NCI-H2196 treated with DMSO at 0.1 percent for 48 hours (cell line): ENCODE results near the gene FBXL20.
"Not testable (repeated sequence)": the region's sequence is repeated elsewhere in the genome, so short reads cannot be mapped to it uniquely, and the experiment has no call there.

ENCODE experiments used
- DNase-seq: peaks from one replicate; lab custom pipeline; 2025; ENCODE audit not compliant: unreplicated experiment; lab: John Stamatoyannopoulos, UW

The FBXL20 gene

DNA sequence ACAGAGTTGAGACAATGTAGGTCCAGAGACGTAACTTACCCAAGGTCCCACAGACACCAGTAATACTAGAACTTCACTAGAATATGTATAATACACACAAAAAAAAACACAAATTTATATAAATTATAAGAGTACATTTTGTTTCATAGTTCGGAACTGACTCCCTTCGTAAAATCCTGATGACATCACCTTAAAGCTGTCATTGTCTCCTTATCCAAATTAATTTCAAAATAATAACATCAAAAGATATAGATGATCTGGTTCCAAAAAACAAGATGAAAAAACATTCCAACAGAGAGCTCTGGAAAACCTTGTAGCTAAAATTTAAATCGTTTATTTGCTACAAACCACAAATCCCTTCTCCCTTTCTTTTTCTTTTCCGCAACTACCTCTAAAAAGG lies 10.0 kb downstream of the FBXL20 start:
- no peak for DNase-seq

DNA sequence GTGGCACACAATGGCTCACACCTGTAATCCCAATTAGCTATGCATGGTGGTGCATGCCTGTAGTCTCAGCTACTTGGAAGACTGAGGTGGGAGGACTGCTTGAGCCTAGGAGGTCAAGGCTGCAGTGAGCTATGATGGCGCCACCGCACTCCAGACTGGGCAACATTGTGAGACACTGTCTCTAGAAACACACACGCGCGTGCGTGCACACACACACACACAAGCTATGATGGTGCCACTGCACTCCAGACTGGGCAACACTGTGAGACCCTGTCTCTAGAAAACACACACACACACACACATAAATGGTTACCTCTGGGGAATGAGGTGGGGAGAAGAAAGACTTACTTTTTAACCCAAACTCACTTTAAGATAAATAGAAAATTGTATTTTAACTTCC lies 16.4 kb downstream of the FBXL20 start:
- no peak for DNase-seq

DNA sequence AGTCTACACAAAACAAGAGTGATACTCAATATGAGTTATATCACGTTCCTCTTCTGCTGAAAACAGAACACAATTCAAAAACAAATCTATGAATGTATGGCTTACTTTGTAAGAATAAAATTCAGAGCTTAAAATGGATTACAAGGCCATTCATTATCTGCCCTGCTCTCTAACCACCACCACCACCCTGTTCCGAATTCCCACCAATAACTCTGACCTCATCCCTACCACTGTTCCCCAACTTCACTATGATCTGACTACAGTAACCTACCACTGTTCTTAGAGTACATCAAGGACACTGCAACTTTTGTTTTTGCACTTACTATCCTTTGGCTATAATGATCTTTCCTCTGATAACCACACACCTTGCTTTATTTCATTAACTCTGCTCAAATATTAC lies 21.3 kb downstream of the FBXL20 start:
- DNase-seq, result no peak

DNA sequence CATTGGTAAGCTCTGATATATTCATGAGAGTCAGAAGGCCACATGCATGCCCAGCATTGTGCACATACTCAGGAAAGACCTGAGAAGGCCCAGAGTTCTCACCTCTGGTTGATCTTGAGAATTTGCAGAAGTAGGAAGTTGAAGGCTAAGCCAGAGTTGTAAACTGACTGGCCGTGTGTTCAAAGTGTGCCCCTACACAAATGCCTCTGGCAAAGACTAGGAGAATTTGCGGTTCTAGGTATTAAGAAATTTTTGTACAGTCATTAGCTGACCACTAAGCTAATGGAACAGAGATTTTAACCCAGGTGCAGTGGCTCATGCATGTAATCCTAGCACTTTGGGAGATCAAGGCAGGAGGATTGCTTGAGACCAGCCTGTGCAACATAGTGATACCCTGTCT lies 25.0 kb downstream of the FBXL20 start:
- DNase-seq, result no peak

DNA sequence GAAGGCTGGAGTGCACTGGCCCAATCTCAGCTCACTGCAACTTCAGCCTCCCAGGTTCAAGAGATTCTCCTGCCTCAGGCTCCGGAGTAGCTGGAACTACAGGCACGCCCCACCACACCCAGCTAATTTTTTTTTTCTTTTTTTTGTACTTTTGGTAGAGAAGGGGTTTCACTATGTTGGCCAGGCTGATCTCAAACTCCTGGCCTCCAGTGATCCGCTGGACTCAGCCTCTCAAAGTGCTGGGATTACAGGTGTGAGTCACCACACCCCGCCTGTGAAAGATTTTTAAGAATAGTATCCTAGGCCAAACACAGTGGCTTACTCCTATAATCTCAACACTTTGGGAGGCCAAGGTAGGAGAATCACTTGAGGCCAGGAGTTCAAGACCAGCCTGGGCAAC lies 33.6 kb downstream of the FBXL20 start:
- not testable (repeated sequence) for DNase-seq

DNA sequence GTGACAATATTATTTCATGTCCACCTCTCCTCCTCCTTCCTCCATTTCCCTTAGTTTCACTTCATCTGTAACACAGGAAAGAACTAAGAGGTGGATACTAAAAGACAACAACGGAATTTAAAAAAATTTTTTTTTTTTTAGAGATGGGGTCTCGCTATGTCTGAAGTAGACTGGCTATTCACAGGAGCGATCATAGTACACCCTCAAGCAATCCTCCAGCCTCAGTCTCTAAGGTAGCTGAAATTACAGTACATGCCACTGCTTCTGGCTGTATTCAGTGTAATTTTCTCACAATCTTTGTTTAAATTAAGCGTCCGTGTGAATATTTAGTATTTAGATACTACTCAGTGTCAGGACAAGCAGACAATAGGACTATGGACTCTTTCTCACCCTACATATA lies 35.6 kb downstream of the FBXL20 start:
- no peak for DNase-seq

DNA sequence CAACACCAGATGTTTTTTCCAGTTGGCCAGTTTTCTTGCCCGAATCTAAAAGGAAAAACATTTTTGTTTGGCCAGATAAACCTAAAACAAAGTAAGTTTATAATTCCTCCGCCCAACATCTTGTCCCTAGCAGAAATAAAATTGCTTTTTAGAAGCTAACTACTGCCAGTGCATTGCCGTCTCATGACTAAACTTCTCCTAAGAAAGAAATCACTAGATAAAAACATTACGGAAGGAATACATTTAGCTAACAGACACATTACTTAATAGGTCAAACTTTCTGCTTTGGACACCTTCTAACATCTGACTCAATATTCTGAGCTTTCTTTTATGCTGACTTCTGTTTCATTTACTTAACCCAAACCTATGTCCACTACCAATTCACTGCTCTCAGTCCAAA lies 36.2 kb downstream of the FBXL20 start:
- no peak for DNase-seq

DNA sequence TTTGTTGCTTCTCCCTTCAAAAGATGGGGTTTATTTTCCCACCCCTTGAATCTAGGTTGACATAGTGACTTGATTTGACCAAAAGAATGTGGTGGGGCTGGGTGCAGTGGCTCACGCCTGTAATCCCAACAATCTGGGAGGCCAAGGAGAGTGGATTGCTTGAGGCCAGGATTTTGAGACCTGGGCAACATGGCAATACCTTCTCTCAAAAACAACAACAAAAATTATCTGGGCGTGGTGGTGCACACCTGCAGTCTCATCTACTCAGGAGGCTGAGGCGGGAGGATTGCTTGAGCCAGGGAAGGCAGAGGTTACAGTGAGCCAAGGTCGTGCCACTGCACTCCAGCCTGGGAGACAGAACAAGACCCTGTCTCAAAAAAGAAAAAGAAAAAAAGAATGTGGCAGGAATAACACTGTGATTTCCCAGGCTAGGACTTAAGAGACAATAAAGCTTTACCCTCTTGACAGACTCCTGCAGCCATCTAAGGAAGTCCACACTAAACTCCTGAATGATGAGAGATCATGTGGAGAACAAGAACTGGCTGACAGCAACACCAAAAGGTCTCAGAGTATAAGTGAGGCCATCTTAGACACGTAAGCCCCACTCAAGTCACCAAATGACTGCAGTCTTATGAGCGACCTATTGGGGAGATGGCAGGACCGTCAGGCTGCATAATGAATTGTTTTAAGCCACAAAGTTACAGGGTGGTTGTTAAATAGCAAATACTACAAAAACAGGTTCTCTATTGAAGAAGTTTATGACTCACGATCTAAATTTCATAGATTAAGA lies 37.0 kb downstream of the FBXL20 start:
- no peak for DNase-seq

DNA sequence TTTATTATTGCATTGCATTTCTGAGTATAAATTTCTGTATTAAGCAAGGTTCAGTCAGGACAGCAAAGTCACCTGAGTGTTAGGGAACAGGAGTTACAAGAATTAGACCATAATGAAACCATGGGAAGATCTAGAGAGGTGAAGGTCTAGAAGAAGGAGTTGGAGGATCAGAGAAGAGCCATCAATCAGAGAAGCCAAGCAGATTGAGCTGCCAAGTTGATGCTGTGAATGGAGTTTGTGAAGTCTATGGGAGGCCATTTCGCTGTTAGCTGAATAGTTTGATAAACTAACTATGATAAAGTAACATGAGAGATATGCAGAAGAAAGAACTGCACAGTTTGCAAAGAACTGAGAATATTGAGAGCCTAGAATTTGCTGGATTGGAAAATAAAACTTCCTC lies 40.4 kb downstream of the FBXL20 start:
- no peak for DNase-seq

DNA sequence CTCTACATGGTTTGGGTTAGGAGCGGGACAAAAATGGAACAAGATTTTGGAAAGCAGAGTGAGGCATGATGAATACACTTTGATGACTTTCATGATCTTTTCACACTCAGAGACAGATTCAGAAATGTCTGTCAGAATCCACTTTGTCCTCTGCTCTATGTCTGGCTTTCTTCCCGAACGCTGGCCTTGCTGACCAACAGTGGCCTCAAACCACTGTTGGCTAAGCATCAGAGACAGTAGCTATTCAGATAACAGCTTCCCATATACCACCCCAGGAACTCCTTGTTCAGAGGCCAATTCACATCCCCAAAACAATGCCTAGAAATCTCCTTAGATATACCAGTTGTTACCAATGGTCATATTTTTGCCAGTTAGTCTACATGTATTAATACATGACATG lies 40.9 kb downstream of the FBXL20 start:
- DNase-seq, result no peak

DNA sequence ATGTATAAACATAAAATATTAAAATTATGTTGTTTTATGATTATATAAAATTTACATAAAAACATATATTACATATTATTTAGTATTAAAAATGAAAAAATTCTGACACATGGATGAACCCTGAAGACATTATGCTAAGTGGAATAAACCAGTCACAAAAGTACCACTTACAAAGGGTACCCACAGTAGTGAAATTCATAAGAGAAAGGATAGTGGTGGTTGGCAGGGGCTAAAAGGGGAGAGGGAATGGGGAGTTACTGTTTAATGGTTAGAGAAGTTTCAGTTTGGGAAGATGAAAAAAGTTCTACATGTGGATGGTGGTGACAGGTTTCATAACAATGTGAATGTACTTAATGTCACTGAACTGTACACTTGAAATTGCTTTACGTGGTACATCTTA lies 41.4 kb downstream of the FBXL20 start:
- DNase-seq, result no peak

DNA sequence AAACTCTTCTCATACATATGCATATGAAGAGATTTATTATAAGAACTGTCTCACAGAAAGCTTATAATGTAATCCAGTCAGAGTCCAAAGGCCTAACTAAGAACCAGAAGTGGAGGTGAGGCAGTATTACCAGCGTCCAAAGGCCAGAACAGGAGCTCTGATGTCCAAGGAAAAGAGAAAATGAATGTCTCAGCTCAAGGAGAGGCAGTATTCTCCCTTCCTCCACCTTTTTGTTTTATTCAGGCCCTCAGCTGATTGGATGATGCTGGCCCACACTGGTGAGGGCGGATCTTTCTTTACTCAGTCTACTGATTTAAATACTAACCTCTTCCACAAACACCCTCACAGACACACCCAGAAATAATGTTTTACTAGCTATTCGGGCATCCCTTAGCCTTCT lies 43.4 kb downstream of the FBXL20 start:
- DNase-seq, result no peak

DNA sequence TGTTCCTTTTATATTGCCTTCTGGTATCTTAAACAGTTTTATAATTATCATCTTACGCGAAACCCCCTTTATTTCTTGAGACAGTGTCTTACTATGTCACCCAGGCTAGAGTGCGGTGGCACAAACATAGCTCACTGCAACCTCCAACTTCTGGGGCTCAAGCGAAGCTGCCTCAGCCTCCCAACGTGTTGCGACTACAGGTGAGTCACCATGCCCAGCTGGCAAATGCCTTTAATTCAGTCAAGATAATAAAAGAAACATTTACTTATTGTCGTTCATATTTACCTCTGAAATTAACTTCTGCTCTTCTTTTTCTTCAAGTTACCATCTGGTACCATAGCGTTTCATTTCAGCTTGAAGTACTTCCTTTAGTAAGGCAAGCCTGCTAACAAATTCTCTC lies 43.9 kb downstream of the FBXL20 start:
- no peak for DNase-seq

DNA sequence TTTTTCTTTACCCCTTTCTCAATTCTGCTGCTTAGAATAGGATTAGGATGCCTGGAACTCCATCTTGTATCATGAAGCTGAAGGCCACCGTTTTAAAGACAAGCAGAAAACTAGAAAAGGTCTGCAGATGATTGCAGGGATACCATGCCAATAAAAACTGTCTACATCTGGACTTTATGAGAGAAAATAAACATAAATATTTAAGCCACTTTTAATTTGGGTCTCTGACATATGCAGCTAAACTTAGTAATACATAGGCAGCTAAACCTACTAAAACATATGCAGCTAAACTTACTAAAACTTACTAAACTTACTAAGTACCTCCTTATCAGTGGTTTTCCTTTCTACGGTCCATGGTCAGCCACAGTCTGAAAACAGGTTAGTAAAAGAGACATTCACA lies 48.4 kb downstream of the FBXL20 start:
- DNase-seq, result no peak

DNA sequence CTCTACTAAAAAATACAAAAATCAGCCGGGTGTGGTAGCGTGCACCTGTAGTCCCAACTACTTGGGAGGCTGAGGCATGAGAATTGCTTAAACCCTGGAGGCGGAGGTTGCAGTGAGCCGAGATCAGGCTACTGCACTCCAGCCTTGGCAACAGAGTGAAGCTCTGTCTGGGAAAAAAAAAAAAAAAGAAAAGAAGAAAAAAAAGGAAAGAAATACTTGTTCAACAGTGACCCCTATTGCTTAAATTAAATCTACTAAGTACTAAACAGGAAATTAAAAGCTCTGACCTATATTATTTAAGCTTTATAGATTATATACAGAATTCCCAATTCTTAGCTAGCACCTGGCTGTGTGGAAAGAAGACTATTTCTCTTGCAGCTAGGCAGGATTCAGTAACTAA lies 48.9 kb downstream of the FBXL20 start:
- no peak for DNase-seq

DNA sequence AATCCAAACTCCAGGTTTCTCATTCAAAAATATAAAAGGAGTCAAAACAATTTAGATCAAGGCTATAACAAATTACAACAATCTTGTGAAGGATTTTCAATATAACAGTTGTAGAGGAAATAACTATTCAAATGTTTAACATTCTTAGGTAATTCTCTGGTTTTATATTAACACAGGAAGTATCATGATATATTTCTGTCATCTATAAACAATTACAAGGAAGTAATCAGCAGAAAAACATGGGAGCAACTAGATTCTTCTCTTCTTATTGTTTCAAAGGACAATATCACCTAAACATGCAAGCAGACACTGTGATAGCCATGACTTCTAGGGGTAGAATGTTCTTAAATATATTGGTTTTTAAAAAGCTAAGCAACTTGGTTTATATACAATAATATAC lies 49.9 kb downstream of the FBXL20 start:
- no peak for DNase-seq

DNA sequence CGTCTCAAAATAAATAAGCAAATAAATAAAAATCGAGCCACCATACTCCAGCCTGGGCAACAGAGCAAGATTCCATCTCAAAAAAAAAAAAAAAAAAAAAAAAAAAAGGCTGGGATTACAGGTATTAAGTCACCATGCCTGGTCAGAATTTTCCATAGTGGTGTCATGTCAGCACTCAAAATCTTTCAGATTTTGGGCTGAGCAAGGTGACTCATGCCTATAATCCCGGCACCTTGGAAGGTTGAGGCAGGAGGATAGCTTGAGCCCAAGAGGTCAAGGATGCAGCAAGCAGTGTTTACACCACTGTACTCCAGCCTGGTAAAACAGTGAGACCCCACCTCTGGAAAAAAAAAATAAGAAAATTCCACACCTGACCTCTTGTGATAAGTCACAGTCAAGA lies 52.2 kb downstream of the FBXL20 start:
- no peak for DNase-seq

DNA sequence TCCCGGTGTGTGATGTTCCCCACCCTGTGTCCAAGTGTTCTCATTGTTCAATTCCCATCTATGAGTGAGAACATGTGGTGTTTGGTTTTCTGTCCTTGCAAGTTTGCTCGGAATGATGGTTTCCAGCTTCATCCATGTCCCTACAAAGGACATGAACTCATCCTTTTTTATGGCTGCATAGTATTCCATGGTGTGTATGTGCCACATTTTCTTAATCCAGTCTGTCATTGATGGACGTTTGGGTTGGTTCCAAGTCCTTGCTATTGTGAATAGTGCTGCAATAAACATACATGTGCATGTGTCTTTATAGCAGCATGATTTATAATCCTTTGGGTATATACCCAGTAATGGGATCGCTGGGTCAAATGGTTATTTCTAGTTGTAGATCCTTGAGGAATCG lies 54.6 kb downstream of the FBXL20 start:
- DNase-seq, result not testable (repeated sequence)

DNA sequence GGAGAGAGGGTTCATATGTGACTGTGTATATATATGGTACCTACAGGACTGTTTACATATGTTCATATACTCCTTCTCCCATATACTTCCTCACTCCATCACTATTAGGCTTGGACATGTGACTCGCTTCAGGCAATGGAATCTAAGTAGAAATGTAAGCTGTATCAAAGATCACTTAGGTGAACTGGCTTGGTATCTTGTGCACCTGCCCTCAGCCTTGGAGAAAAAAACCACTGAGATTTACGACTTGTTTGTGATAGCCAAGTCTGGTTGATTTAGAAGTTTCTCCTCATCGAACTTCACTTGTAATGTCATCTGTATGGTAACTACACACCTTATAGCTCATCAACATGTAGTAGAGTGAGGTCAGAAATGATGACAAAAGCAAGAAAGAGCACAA lies 59.9 kb downstream of the FBXL20 start:
- DNase-seq, result no peak

DNA sequence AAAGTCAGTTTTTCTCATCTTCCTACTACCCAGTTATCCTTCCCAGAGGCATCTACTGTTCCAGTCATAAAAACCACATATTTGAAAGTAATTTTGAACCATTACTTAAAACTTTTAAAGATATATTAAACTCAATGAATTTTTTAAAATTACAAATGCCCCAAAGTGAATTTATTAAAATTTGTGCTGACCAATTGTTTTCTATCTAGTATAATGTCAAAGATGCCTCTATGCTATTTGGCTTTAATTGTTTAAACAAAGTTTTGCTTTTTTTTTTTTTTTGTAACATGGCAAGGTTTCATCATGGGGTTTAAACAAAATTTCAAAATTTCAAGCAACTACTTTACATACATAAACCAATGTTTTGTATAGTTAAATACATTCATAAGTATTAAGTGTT lies 60.7 kb downstream of the FBXL20 start:
- no peak for DNase-seq

DNA sequence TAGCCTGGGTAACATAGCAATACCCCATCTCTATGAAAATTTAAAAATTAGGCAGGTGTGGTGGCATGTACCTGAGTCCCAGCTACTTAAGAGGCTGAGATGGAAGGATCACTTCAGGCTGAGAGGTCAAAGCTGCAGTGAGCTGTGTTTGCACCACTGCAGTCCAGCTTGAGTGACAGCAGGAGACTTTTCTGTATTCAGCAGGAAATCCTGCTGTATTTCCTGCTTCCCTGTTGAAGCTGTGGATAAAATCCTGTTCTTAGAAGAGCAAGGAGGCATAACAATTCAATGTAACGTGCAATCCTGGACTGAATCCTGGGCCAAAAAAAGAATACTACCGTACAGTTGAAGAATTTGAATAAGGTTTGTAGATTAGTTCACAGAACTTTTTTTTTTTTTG lies 62.2 kb downstream of the FBXL20 start:
- no peak for DNase-seq

DNA sequence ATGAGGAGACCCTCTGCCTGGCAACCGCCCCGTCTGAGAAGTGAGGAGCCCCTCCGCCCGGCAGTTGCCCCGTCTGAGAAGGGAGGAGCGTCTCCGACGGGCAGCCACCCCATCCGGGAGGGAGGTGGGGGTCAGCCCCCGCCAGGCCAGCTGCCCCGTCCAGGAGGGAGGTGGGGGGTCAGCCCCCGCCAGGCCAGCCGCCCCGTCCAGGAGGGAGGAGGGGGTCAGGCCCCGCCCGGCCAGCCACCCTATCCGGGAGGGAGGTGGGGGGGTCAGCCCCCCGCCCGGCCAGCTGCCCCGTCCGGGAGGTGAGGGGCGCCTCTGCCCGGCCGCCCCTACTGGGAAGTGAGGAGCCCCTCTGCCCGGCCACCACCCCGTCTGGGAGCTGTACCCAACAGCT lies 63.8 kb downstream of the FBXL20 start:
- DNase-seq, result not testable (repeated sequence)

DNA sequence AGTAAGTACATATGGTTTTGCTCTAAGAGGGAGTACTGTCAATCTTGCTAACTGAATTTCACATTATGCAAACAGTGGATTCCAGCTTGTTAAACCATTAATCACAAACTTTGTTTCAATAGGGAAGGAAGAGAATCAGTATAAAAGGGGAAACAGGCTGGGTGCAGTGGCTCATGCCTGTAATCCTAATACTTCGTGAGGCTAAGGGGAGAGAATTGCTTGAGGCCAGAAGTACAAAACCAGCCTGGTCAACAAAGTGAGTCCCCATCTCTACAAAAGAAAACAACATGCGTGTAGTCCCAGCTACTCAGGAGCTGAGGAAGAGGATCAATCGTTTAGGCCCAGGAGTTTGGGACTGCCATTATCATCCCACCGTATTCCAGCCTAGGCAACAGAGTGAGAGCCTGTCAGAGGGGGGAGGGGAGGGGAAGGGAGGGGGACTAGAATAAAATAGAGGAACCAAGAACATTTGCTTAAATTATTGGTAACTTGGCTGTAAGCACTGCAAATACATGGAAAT lies 65.7 kb downstream of the FBXL20 start:
- no peak for DNase-seq
